GM10266 (cell line): Measurements from ENCODE around the gene BICRA.
"Not testable (repeated sequence)": the region's sequence is repeated elsewhere in the genome, so short reads cannot be mapped to it uniquely, and the experiment has no call there.

Source experiments
- DNase-seq: peaks from one replicate; pipeline ENCODE4 v3.0.0; 2012; ENCODE audit errors: extremely low spot score
- TF ChIP-seq, protein P1 (sequence below): IDR thresholded peaks from 2 replicates; pipeline ENCODE4 v1.5.1; 2012; ENCODE audit warnings: mild to moderate bottlenecking, low read depth; ENCODE audit not compliant: control insufficient read depth, insufficient read depth; ENCODE audit errors: missing control alignments

Gene BICRA

DNA sequence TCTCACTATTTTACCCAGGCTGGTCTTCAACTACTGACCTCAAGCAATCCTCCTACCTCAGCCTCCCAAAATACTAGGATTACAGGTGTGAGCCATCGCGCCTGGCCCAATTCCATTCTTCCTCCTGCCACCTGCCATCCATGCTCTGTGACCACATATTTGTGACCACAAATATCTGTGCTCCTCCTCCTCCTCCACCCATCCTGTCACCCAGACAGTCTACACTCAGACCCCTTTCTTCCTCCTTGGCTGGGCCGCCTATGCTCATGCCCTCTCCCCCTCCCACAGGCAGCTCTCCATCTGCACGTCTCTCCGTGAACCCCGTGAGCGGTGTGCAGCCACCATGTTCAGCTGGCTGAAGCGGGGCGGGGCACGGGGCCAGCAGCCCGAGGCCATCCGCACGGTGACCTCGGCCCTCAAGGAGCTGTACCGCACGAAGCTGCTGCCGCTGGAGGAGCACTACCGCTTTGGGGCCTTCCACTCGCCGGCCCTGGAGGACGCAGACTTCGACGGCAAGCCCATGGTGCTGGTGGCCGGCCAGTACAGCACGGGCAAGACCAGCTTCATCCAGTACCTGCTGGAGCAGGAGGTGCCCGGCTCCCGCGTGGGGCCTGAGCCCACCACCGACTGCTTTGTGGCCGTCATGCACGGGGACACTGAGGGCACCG, 107.5 kb downstream of the BICRA start:
- DNase-seq: no peak
- TF ChIP-seq, protein P1, sequence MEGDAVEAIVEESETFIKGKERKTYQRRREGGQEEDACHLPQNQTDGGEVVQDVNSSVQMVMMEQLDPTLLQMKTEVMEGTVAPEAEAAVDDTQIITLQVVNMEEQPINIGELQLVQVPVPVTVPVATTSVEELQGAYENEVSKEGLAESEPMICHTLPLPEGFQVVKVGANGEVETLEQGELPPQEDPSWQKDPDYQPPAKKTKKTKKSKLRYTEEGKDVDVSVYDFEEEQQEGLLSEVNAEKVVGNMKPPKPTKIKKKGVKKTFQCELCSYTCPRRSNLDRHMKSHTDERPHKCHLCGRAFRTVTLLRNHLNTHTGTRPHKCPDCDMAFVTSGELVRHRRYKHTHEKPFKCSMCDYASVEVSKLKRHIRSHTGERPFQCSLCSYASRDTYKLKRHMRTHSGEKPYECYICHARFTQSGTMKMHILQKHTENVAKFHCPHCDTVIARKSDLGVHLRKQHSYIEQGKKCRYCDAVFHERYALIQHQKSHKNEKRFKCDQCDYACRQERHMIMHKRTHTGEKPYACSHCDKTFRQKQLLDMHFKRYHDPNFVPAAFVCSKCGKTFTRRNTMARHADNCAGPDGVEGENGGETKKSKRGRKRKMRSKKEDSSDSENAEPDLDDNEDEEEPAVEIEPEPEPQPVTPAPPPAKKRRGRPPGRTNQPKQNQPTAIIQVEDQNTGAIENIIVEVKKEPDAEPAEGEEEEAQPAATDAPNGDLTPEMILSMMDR: no peak

DNA sequence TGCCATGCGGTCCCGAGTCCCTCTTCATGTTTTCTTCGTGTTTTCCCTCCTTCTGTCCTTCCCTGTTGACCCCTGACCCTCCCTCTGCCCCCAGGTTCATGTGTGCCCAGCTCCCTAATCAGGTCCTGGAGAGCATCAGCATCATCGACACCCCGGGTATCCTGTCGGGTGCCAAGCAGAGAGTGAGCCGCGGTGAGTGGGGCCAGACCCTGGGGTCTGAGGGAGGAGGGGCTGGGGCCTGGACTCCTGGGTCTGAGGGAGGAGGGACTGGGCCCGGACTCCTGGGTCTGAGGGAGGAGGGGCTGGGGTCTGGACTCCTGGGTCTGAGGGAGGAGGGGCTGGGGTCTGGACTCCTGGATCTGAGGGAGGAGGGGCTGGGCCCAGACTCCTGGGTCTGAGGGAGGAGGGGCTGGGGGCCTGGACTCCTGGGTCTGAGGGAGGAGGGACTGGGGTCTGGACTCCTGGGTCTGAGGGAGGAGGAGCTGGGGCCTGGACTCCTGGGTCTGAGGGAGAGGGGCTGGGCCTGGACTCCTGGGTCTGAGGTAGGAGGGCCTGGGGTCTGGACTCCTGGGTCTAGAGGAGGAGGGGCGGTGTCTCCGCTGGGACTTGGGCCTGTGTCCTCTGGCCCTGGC, 109.6 kb downstream of the BICRA start:
- DNase-seq: not testable (repeated sequence)

DNA sequence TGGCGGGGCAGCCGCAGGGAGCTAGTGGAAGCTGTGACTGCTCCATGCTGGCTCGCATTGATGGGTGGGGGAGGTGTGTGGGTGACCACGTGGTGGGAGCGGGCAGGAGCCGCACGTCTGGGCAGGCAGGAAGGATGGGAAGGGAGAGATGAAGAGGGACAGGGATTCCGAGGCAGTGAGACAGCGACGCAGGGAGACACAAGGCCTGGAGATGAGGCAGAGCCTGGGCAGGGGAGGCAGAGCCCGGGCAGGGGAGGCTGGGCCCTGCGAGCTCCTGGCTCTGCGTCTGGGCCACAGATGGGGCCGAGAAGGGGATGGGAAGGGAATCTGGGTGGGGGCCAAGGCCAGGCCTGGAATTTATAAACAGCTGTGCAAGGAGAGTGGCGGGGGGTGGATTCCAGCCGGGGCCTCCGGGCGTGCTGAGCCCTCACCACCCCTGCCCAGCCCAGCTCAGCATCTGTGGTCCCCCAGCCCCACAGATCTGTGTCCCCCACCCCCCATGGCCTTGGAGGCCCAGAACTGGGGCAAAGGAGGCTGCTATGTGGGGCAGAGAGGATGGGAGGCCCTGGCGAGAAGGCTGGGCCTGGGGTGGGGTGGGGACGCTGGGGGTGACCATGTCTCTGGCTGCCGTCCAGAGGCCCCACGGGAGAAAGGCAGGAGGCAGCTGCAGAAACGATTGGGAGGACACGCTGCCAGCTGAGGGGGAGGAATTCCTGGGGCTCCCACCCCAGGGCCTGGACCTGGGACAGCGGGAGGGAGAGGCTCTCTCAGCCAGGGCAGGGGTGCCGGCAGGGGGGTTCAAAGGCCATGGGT, 110.3 kb downstream of the BICRA start:
- no peak for DNase-seq
- TF ChIP-seq, protein P1: no peak

DNA sequence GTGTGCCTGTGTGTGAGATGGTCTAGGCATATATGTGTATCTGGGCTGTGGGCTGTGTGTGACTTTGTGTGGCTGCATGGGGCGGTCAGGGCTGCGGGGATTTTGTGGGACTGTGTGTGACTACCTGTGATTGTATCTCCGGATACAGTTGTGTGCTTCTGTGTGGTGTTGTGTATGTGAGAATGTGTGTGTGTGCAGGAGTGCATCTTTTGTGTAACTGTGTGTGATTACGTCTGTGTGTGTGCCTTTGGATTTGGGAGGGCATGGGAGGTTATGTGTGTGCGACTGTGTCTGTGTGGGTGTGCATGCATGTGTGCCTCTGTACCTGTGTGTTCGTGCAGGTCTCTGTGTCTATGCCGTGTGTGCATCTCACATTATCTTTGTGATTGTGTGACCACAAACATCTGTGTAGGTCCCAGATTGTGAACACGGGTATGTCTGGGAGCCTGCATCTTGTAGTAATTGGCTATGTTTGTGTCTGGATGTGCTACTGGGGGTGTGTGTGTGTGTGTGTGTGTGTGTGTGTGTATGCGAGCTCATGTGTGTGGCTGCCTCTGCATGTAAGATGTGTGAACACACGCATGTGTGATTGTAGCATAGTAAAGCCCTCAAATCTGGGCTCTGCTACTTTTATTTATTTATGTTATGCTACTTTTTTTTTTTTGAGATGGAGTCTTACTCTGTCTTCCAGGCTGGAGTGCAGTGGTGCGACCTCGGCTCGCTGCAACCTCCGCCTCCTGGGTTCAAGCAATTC, 111.9 kb downstream of the BICRA start:
- no peak for DNase-seq
- TF ChIP-seq, protein P1: no peak

DNA sequence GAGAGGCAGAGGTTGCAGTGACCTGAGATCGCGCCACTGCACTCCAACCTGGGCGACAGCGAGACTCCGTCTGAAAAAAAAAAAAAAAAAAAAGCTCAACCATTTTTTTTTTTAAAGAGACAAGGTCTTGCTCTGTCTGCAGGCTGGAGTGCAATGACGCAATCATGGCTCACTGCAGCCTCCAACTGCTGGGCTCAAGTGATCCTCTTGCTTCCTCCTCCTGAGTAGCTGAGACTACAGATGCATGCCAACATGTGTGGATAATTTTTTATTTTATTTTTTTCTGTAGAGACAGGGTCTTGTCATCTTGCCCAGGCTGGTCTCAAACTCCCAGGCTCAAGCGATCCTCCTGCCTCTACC, 114.6 kb downstream of the BICRA start:
- TF ChIP-seq, protein P1: no peak
- no peak for DNase-seq

DNA sequence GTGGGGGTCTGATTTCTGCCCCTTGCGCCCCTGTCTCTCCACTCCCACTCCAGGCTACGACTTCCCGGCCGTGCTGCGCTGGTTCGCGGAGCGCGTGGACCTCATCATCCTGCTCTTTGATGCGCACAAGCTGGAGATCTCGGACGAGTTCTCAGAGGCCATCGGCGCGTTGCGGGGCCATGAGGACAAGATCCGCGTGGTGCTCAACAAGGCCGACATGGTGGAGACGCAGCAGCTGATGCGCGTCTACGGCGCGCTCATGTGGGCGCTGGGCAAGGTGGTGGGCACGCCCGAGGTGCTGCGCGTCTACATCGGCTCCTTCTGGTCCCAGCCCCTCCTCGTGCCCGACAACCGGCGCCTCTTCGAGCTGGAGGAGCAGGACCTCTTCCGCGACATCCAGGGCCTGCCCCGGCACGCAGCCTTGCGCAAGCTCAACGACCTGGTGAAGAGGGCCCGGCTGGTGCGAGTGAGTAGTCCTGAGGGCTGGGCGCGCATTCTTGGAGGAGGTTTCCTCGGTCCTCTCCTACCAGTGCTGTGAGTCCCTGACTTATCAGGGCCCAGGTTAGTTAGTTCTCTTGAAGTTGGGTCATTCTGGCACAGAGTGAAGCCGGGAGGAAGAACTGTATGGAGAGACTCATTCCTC, 116.9 kb downstream of the BICRA start:
- DNase-seq: no peak
- TF ChIP-seq, protein P1: no peak

DNA sequence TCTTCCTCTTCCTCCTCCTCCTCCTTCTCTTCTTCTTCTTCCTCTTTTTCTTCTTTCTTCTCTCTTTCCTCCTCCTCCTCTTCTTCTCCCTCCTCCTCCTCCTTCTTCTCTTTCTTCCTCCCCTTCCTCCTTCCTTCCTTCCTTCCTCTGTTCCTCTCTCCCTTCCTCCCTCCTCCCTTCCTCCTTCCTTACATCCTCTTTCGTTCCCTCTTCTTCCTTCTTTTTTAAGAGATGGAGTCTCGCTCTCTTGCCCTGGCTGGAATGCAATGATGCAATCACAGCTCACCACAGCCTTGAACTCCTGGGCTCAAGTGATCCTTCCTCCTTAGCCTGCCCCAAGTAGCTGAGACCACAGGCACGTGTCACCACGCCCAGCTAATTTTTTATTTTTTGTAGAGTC, 117.5 kb downstream of the BICRA start:
- no peak for DNase-seq
- TF ChIP-seq, protein P1: no peak

DNA sequence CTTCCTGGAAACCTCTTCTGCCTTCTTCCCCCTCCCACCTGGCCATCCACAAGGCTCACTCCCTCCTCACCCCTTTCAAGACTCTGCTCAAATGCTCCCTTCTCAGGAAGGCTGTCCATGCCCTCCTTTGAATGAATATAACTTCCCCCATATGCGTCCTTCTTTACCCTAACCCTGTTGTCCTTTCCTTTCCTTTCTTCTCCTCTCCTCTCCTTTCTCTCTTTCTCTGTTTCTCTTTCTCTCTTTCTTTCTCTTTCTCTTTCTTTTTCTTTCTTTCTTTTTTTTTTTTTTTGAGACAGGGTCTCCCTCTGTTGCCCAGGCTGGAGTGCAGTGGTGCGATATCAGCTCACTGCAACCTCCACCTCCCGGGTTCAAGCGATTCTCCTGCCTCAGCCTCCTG, 119.4 kb downstream of the BICRA start:
- DNase-seq: not testable (repeated sequence)
